ENCODE results near the gene RPL13.

The RPL13 gene

DNA sequence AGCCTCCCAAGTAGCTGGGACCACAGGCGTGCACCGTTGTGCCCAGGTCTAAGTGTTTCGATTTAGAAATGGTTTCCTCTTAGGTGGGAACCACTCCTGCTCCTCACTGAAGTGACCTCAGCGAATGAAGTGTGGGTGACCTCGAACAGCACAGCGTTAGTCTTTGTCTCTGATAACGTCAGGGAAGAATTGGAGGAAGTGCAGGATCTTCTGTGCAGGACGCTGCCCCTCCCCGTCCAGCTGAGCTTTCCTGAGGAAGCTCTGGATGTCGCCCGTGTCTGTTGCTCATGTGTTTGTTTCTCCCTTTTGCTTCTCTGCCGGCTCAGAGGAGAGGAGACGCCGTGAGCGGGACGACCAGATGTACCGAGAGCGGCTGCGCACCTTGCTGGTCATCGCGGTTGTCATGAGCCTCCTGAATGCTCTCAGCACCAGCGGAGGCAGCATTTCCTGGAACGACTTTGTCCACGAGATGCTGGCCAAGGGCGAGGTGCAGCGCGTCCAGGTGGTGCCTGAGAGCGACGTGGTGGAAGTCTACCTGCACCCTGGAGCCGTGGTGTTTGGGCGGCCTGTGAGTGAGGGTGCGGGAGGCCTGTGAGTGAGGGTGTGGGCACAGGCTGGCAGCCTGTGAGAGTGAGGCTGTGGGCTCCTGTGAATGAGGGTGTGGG lies 36.7 kb upstream of the RPL13 start:
- no peak for TF ChIP-seq CTCF (IDR thresholded peaks at IDR 0.05; ENCODE audit: low read depth, low read length, missing control alignments)
- no peak overlapping the region for H3K4me3 ChIP-seq (ENCODE audit: low read depth, low read length)
- no peak for DNase-seq (ENCODE audit: low read depth)

- TF ChIP-seq CTCF (IDR thresholded peaks at IDR 0.05; ENCODE audit: low read depth, low read length, missing control alignments) = peak; percentile 15
- no peak for DNase-seq (ENCODE audit: low read depth)
Measured at GRCh38 chr16:89525146-89525913, 35.2 kb upstream of the RPL13 start.

DNA sequence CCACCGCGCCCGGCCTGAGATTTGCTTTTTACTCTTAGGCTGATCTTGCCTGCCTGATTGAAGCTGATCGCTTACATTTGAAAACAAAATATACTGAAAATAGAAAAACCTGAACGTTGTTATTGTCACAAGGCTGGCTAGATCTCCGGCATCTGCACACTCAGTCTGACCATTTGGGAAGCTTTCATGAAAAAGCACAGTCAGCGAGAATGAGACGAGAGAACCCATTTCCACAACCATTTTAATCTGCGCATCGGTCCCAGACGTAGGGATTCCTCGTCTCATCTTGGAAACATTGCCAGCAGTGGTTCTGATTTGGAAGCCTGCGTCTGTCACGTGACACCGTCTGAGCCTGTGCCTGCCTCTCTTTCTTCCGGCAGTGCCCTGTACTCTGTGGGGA lies 31.4 kb upstream of the RPL13 start:
- DNase-seq (ENCODE audit: low read depth) = no peak
- H3K4me3 ChIP-seq (ENCODE audit: low read depth, low read length) = no peak overlapping the region
- no peak for TF ChIP-seq CTCF (IDR thresholded peaks at IDR 0.05; ENCODE audit: low read depth, low read length, missing control alignments)

More at GRCh38 chr16:89525146-89525913, 35.2 kb upstream of the RPL13 start:
- no peak overlapping the region for H3K4me3 ChIP-seq (ENCODE audit: low read depth, low read length)

GRCh38 chr16:89530401-89531381 lies 29.8 kb upstream of the RPL13 start:
- TF ChIP-seq CTCF (IDR thresholded peaks at IDR 0.05; ENCODE audit: low read depth, low read length, missing control alignments) = no peak
- no peak overlapping the region for H3K4me3 ChIP-seq (ENCODE audit: low read depth, low read length)
- no peak for DNase-seq (ENCODE audit: low read depth)

DNA sequence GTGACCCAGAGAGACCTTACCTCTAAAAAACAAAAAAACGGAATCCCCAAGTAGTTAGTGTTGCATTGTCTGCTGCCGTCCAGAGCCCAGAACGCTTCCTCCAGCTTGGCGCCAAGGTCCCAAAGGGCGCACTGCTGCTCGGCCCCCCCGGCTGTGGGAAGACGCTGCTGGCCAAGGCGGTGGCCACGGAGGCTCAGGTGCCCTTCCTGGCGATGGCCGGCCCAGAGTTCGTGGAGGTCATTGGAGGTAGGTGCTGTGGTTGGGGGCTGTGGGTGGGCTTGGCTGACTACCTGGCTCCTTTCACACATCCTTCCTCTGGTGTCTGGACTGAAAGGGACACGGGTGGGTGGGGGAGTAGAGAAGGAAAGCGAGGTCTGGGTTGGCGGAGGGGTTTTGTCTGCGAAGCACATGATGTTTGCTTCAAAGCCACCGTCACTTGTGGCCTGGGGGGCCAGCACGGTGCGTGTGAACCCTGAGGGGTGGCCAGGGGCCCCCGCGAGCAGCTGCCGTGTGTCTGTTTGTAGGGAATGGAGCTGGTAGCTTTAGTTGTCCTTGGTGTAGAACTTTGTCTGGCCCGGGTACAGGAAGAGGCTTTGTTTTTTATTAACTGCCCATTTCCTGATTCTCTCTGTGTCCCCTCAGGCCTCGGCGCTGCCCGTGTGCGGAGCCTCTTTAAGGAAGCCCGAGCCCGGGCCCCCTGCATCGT lies 28.5 kb upstream of the RPL13 start:
- DNase-seq (ENCODE audit: low read depth) = no peak
- no peak overlapping the region for H3K4me3 ChIP-seq (ENCODE audit: low read depth, low read length)
- no peak for TF ChIP-seq CTCF (IDR thresholded peaks at IDR 0.05; ENCODE audit: low read depth, low read length, missing control alignments)

DNA sequence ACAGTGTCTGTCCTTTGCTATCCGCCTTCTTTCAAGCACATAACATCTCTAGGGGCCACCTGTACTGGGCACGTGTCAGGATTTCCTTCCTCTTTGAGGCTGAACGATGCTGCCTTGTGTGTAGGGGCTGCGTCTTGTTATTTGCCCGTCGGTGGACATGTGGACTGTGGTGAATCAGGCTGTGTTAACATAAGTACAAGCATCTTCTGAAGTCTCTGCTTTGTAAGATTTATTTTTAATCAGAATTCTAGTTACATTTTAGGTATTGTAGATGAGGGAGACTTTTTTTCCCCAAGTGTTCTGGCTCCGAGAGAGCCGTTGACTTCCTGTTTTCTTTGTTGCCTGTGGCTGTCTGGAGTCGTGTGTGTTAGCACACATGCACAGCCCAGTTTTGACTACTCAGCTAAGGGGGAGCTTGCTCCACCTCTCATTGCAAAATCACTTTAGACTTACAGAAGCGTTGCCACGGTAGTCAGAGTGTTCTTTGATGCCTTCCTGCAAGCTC lies 26.2 kb upstream of the RPL13 start:
- TF ChIP-seq CTCF (IDR thresholded peaks at IDR 0.05; ENCODE audit: low read depth, low read length, missing control alignments) = no peak
- no peak for DNase-seq (ENCODE audit: low read depth)
- H3K4me3 ChIP-seq (ENCODE audit: low read depth, low read length) = no peak overlapping the region

Measured in GM12864 (cell line).